Fibroblast of lung (primary cell): Measurements from ENCODE around the gene RPL10A. TPM values are rescaled to one million over a fixed set of nuclear protein-coding genes. Genes with fewer than 3 reads are reported as not detected.

Experiments used
- DNase-seq, 2 donors: peaks; one replicate each; pipeline versions ENCODE4 v3.0.0 to v3.0.0-alpha.2; 2010; ENCODE audit warnings: low read depth in 2 of 2
- H2AFZ ChIP-seq: 2 replicates; pipeline ENCODE4 v1.5.1; 2012; ENCODE audit warnings: low read length, control low read depth, inconsistent platforms
- H3K27ac ChIP-seq: 2 replicates; pipeline ENCODE4 v1.5.1; 2011; ENCODE audit warnings: low read length, control low read depth; ENCODE audit not compliant: insufficient read depth
- H3K27me3 ChIP-seq: 2 replicates; pipeline ENCODE4 v1.5.1; 2011; ENCODE audit warnings: mild to moderate bottlenecking, low read length; ENCODE audit not compliant: control insufficient read depth, insufficient read depth
- H3K36me3 ChIP-seq: 2 replicates; pipeline ENCODE4 v1.5.1; 2011; ENCODE audit warnings: low read length; ENCODE audit not compliant: control insufficient read depth, insufficient read depth
- H3K4me1 ChIP-seq: 2 replicates; pipeline ENCODE4 v1.5.1; 2011; ENCODE audit warnings: low read length; ENCODE audit not compliant: control insufficient read depth, insufficient read depth; ENCODE audit errors: extremely low read depth
- H3K4me2 ChIP-seq: 2 replicates; pipeline ENCODE4 v1.5.1; 2011; ENCODE audit warnings: low read length, control low read depth; ENCODE audit not compliant: insufficient read depth; ENCODE audit errors: extremely low read depth
- H3K4me3 ChIP-seq, 4 experiments: fragments of 200-600 bp in 1 of 4; sonication (generic) in 1 of 4; replicated peaks in 1 of 4; 2 replicates each; pipeline ENCODE4 v1.5.1; 2011 to 2016; ENCODE audit warnings: low read length in 4 of 4, low read depth in 3 of 4, mild to moderate bottlenecking in 3 of 4, control low read depth in 2 of 4, inconsistent platforms in 1 of 4, mixed read lengths in 1 of 4; ENCODE audit not compliant: insufficient read depth in 1 of 4; ENCODE audit errors: control extremely low read depth in 1 of 4
- H3K79me2 ChIP-seq: 2 replicates; pipeline ENCODE4 v1.5.1; 2012; ENCODE audit warnings: mild to moderate bottlenecking, low read length, inconsistent platforms; ENCODE audit not compliant: control insufficient read depth, insufficient read depth
- H3K9ac ChIP-seq: 2 replicates; pipeline ENCODE4 v1.5.1; 2011; ENCODE audit warnings: mild to moderate bottlenecking, low read length, control low read depth; ENCODE audit not compliant: insufficient read depth
- H3K9me3 ChIP-seq: 2 replicates; pipeline ENCODE4 v1.5.1; 2012; ENCODE audit warnings: low read depth, low read length; ENCODE audit not compliant: control insufficient read depth, insufficient read depth
- H4K20me1 ChIP-seq: 2 replicates; pipeline ENCODE4 v1.5.1; 2011; ENCODE audit warnings: low read length; ENCODE audit not compliant: control insufficient read depth, insufficient read depth; ENCODE audit errors: extremely low read depth
- CTCF ChIP-seq, 2 donors: IDR thresholded peaks in 1 of 2; conservative IDR thresholded peaks in 1 of 2; 1 replicate in 1 of 2; 2 replicates in 1 of 2; pipeline ENCODE4 v1.5.1; 2011 to 2012; ENCODE audit warnings: low read length in 2 of 2, control low read depth in 1 of 2, inconsistent platforms in 1 of 2, low read depth in 1 of 2, mild to moderate bottlenecking in 1 of 2
- EZH2 ChIP-seq: IDR thresholded peaks from 2 replicates; pipeline ENCODE4 v1.5.1; 2012; ENCODE audit warnings: low read length, control low read depth, mild to moderate bottlenecking; ENCODE audit errors: missing control alignments
- polyA plus RNA-seq, 2 donors: library from polyadenylated mRNA; depleted of rRNA in 1 of 2; stranded (reverse) in 1 of 2; unstranded in 1 of 2; fragments of >200 nt; gene quantifications; 2 replicates each; pipeline ENCODE4 v1.2.1, GENCODE V29; 2011 to 2012; ENCODE audit warnings: missing spikeins in 1 of 2
- total RNA-seq: library from RNA; depleted of rRNA; stranded (reverse); fragments of >200 nt; gene quantifications from 2 replicates; pipeline ENCODE4 v1.2.1, GENCODE V29; 2014

Gene RPL10A
- total and polyA plus RNA-seq, 2 donors (not counting 1 experiment from before 2014, with no cell fraction given), result 1,754 to 1,911 TPM

- Histone ChIP-seq H3K9ac (no peak overlapping the region), H3K27me3 (peaks cover 10% of the 10 kb centered on the region), H3K4me3 (no peak overlapping the region), H2AFZ (no peak overlapping the region), H3K4me1 (peaks cover 4% of the 10 kb centered on the region), H3K4me2 (no peak overlapping the region), H3K27ac (no peak overlapping the region), H4K20me1 (no peaks in the 10 kb centered on the region), H3K9me3 (no peaks in the 10 kb centered on the region), H3K36me3 (no peaks in the 10 kb centered on the region), H3K79me2 (no peaks in the 10 kb centered on the region)
- no peak for DNase-seq
- TF ChIP-seq EZH2, result no peak
- TF ChIP-seq CTCF (conservative IDR thresholded peaks at IDR 0.05 in 1 of 2, IDR thresholded peaks at IDR 0.05 in 1 of 2; ENCODE audit: low read depth in 1 of 2, low read length in 2 of 2), result no peak
These were observed 33.6 kb downstream of the RPL10A start for GRCh38 chr6:35501784-35502183.

- Histone ChIP-seq H4K20me1 (no peaks in the 10 kb centered on the region), H3K79me2 (no peaks in the 10 kb centered on the region), H3K4me2 (no peak overlapping the region), H3K27me3 (peaks cover 15% of the 10 kb centered on the region), H3K27ac (no peak overlapping the region), H3K4me3 (no peak overlapping the region), H3K36me3 (no peaks in the 10 kb centered on the region), H3K9ac (no peak overlapping the region), H3K9me3 (no peaks in the 10 kb centered on the region), H2AFZ (no peak overlapping the region), H3K4me1 (no peaks in the 10 kb centered on the region)
- no peak for TF ChIP-seq CTCF (conservative IDR thresholded peaks at IDR 0.05 in 1 of 2, IDR thresholded peaks at IDR 0.05 in 1 of 2; ENCODE audit: low read depth in 1 of 2, low read length in 2 of 2)
- TF ChIP-seq EZH2, result no peak
- DNase-seq, result no peak
These were observed 35.3 kb downstream of the RPL10A start for GRCh38 chr6:35503534-35503933.

GRCh38 chr6:35505999-35506412, 37.8 kb downstream of the RPL10A start:
- no peaks in the 10 kb centered on the region for H3K9me3 ChIP-seq
- H3K79me2 ChIP-seq, result no peaks in the 10 kb centered on the region
- peaks cover 30% of the 10 kb centered on the region for H3K27me3 ChIP-seq
- H4K20me1 ChIP-seq, result no peaks in the 10 kb centered on the region
- H3K4me1 ChIP-seq, result no peaks in the 10 kb centered on the region
- no peaks in the 10 kb centered on the region for H3K36me3 ChIP-seq
- no peak overlapping the region for H3K4me3 ChIP-seq
- no peak overlapping the region for H2AFZ ChIP-seq
- TF ChIP-seq EZH2, result no peak
- no peak for TF ChIP-seq CTCF (conservative IDR thresholded peaks at IDR 0.05 in 1 of 2, IDR thresholded peaks at IDR 0.05 in 1 of 2; ENCODE audit: low read depth in 1 of 2, low read length in 2 of 2)
- H3K4me2 ChIP-seq, result no peak overlapping the region
- no peak for DNase-seq
- H3K9ac ChIP-seq, result no peak overlapping the region
- H3K27ac ChIP-seq, result no peak overlapping the region
